ENCODE data around the gene CLCN6. TPM values are rescaled to one million over a fixed set of nuclear protein-coding genes. Genes with fewer than 3 reads are reported as not detected.

The CLCN6 gene
- total and polyA plus RNA-seq, 2 of the 13 experiments (the other 11 are each of a cell fraction or from before 2014, with no cell fraction given) = 14.9 to 19.3 TPM

- Histone ChIP-seq H3K27me3 (ENCODE audit: control insufficient read depth in 1 of 2, insufficient read depth in 2 of 2, low read length in 2 of 2) (no peaks in the 10 kb centered on the region), H3K9ac (ENCODE audit: insufficient read depth, low read depth, low read length) (no peak overlapping the region), H4K20me1 (ENCODE audit: insufficient read depth, low read length) (no peaks in the 10 kb centered on the region), H3K4me2 (ENCODE audit: low read depth, low read length) (no peak overlapping the region), H3K9me3 (ENCODE audit: low read length) (no peaks in the 10 kb centered on the region), H3K4me1 (ENCODE audit: insufficient read depth, low read length) (no peaks in the 10 kb centered on the region), H2AFZ (ENCODE audit: low read length) (no peak overlapping the region), H3K36me3 (replicated peaks in 1 of 2; ENCODE audit: control insufficient read depth in 1 of 2, insufficient read depth in 2 of 2, low read length in 2 of 2) (peaks cover 41 to 89% of the 10 kb centered on the region in 2 experiments), H3K27ac (ENCODE audit: extremely low read length, insufficient read depth, low read length) (no peak overlapping the region), H3K79me2 (ENCODE audit: insufficient read depth, low read length) (no peaks in the 10 kb centered on the region), H3K4me3 (replicated peaks in 1 of 3; ENCODE audit: insufficient read depth in 1 of 3, low read depth in 2 of 3, low read length in 3 of 3) (no peak overlapping the region)
- no peak for FAIRE-seq
- intact Hi-C loops (cut with micrococcal nuclease; ENCODE audit: unreplicated experiment) (no loop called here), in situ Hi-C loops (cut with HindIII; ENCODE audit: extremely low pct_ligation_motif_present, low pct_unique_long_range_greater_than_20kb) (no loop called here)
- ChIA-PET POLR2A (no interaction called here), CTCF (ENCODE audit: low intra/inter-chr PET ratio, low total read pairs) (no interaction called here)
- BruUV-seq (replicated peaks) = no TSS peak
- WGBS (ENCODE audit: low lambda C conversion rate) = 96% methylated on average over 8 of the region's 9 CpGs
- TF ChIP-seq GPN1 (CRISPR knock-in tag; IDR thresholded peaks at IDR 0.05; ENCODE audit: borderline replicate concordance) = no peak
- TF ChIP-seq PTBP1 (IDR thresholded peaks at IDR 0.05; ENCODE audit: low read depth, low read length, poor library complexity, severe bottlenecking) = no peak
- no peak for TF ChIP-seq SRY (CRISPR knock-in tag; IDR thresholded peaks at IDR 0.05)
- no peak for TF ChIP-seq GABPA (IDR thresholded peaks at IDR 0.05; ENCODE audit: low read depth, low read length)
- no peak for TF ChIP-seq GABPA (CRISPR knock-in tag; IDR thresholded peaks at IDR 0.05; ENCODE audit: low read depth)
- no peak for TF ChIP-seq FOXJ3 (CRISPR knock-in tag; IDR thresholded peaks at IDR 0.05; ENCODE audit: borderline replicate concordance)
- no peak for TF ChIP-seq TRIM22 (IDR thresholded peaks at IDR 0.05)
- TF ChIP-seq ZNF841 (CRISPR knock-in tag; IDR thresholded peaks at IDR 0.05; ENCODE audit: borderline replicate concordance) = no peak
- TF ChIP-seq EP300 (IDR thresholded peaks at IDR 0.05; ENCODE audit: low read depth in 2 of 2, low read length in 2 of 2) = no peak
- TF ChIP-seq EP300 (CRISPR knock-in tag; IDR thresholded peaks at IDR 0.05; ENCODE audit: borderline replicate concordance) = no peak
- no peak for TF ChIP-seq ZNF10 (CRISPR knock-in tag; IDR thresholded peaks at IDR 0.05; ENCODE audit: borderline replicate concordance, low read depth)
- no peak for TF ChIP-seq SIN3A (IDR thresholded peaks at IDR 0.05; ENCODE audit: borderline replicate concordance, low read depth, low read length)
- TF ChIP-seq AKNA (CRISPR knock-in tag; IDR thresholded peaks at IDR 0.05; ENCODE audit: borderline replicate concordance) = no peak
- TF ChIP-seq NRL (CRISPR knock-in tag; IDR thresholded peaks at IDR 0.05; ENCODE audit: borderline replicate concordance) = no peak
- no peak for DNase-seq (ENCODE audit: low spot score)
- ATAC-seq = no peak
Observed at GRCh38 chr1:11826946-11827345, 21.0 kb downstream of the CLCN6 start.

Measured in HepG2 (cell line).